IMR-90 (cell line): Measurements from ENCODE around the gene MBOAT2. TPM values are rescaled to one million over a fixed set of nuclear protein-coding genes. Genes with fewer than 3 reads are reported as not detected.
A peak's percentile ranks its signal among the peaks of the same experiment; 100 is the strongest.

ENCODE experiments used
- ATAC-seq: fragments of 200-7000 bp; cut with Tn5 transposase; 2 replicates; pipeline ENCODE4 v1.9.1; 2020; ENCODE audit warnings: low read depth, mild to moderate bottlenecking, moderate library complexity
- BruUV-seq: library from RNA; stranded (reverse); fragments of 400-500 nt; replicated peaks from 2 replicates; lab custom pipeline; 2021; lab: Mats Ljungman, UMichigan
- CTCF ChIA-PET: fragments of 300-600 bp; formaldehyde crosslinking; extraction: SDS; loops from one replicate; lab custom pipeline; 2021; ENCODE audit warnings: antibody characterized with exemption; lab: Yijun Ruan, JAX
- POLR2A ChIA-PET: fragments of 300-600 bp; sonication (Branson Sonifier 250); formaldehyde crosslinking; loops from one replicate; lab custom pipeline; 2022; ENCODE audit warnings: antibody characterized with exemption; ENCODE audit not compliant: unreplicated experiment; lab: Charles Lee
- DNase-seq: peaks from one replicate; pipeline ENCODE4 v3.0.0; 2013
- H2AFZ ChIP-seq: replicated peaks from 2 replicates; pipeline ENCODE3; 2013; ENCODE audit warnings: low read length, mild to moderate bottlenecking; ENCODE audit not compliant: poor library complexity
- H2AK5ac ChIP-seq: 2 replicates; pipeline ENCODE4 v1.6.1; 2013; ENCODE audit warnings: low read depth, low read length, inconsistent platforms
- H2AK9ac ChIP-seq: replicated peaks from 2 replicates; pipeline ENCODE3; 2013; ENCODE audit warnings: mild to moderate bottlenecking, low read depth, low read length, moderate library complexity; ENCODE audit not compliant: poor library complexity
- H2BK120ac ChIP-seq: 2 replicates; pipeline ENCODE4 v1.6.1; 2013; ENCODE audit warnings: low read depth, low read length, inconsistent platforms
- H2BK15ac ChIP-seq: 3 replicates; pipeline ENCODE4 v1.6.1; 2013; ENCODE audit warnings: low read depth, low read length, inconsistent platforms
- H2BK20ac ChIP-seq: 2 replicates; pipeline ENCODE4 v1.6.1; 2013; ENCODE audit warnings: low read depth, mild to moderate bottlenecking, inconsistent platforms, low read length, moderate library complexity
- H2BK5ac ChIP-seq: 2 replicates; pipeline ENCODE4 v1.6.1; 2013; ENCODE audit warnings: mild to moderate bottlenecking, low read depth, low read length, inconsistent platforms; ENCODE audit not compliant: poor library complexity, severe bottlenecking
- H3K14ac ChIP-seq: replicated peaks from 2 replicates; pipeline ENCODE4 v1.6.1; 2013; ENCODE audit warnings: low read depth, low read length, inconsistent platforms
- H3K18ac ChIP-seq: 2 replicates; pipeline ENCODE4 v1.6.1; 2013; ENCODE audit warnings: low read depth, low read length, control low read depth
- H3K23ac ChIP-seq: 2 replicates; pipeline ENCODE4 v1.6.1; 2013; ENCODE audit warnings: low read depth, low read length, inconsistent platforms
- H3K27ac ChIP-seq: 2 replicates; pipeline ENCODE4 v1.5.1; 2013; ENCODE audit warnings: mild to moderate bottlenecking, control low read depth, low read length; ENCODE audit not compliant: insufficient read depth
- H3K27me3 ChIP-seq: 2 replicates; pipeline ENCODE4 v1.6.1; 2013; ENCODE audit warnings: low read length; ENCODE audit not compliant: control insufficient read depth, insufficient read depth
- H3K36me3 ChIP-seq: 2 replicates; pipeline ENCODE4 v1.6.1; 2013; ENCODE audit warnings: low read length, mixed read lengths; ENCODE audit not compliant: control insufficient read depth, insufficient read depth
- H3K4ac ChIP-seq: 2 replicates; pipeline ENCODE4 v1.6.1; 2013; ENCODE audit warnings: low read depth, low read length, inconsistent platforms
- H3K4me1 ChIP-seq: 2 replicates; pipeline ENCODE4 v1.6.1; 2013; ENCODE audit warnings: low read length, mixed read lengths; ENCODE audit not compliant: control insufficient read depth, insufficient read depth
- H3K4me2 ChIP-seq: 2 replicates; pipeline ENCODE4 v1.6.1; 2013; ENCODE audit warnings: low read depth, mild to moderate bottlenecking, control low read depth, low read length, moderate library complexity
- H3K4me3 ChIP-seq: 2 replicates; pipeline ENCODE4 v1.5.1; 2013; ENCODE audit warnings: low read depth, mild to moderate bottlenecking, control low read depth, low read length, moderate library complexity; ENCODE audit not compliant: insufficient read depth
- H3K56ac ChIP-seq: 2 replicates; pipeline ENCODE4 v1.6.1; 2013; ENCODE audit warnings: low read length, inconsistent platforms; ENCODE audit not compliant: insufficient read depth; ENCODE audit errors: extremely low read depth
- H3K79me1 ChIP-seq, 2 experiments: 2 replicates each; pipeline ENCODE4 v1.6.1; 2013; ENCODE audit warnings: low read length in 2 of 2, inconsistent platforms in 1 of 2, low read depth in 1 of 2
- H3K9ac ChIP-seq: 2 replicates; pipeline ENCODE4 v1.6.1; 2013; ENCODE audit warnings: low read depth, low read length, control low read depth
- H3K9me1 ChIP-seq: 2 replicates; pipeline ENCODE4 v1.6.1; 2013; ENCODE audit warnings: low read length, inconsistent platforms; ENCODE audit not compliant: insufficient read depth
- H3K9me3 ChIP-seq: 2 replicates; pipeline ENCODE4 v1.6.1; 2013; ENCODE audit warnings: low read length; ENCODE audit not compliant: control insufficient read depth, insufficient read depth
- H4K20me1 ChIP-seq: 2 replicates; pipeline ENCODE4 v1.6.1; 2013; ENCODE audit warnings: low read length, inconsistent platforms; ENCODE audit not compliant: insufficient read depth
- H4K5ac ChIP-seq: 2 replicates; pipeline ENCODE4 v1.6.1; 2013; ENCODE audit warnings: mild to moderate bottlenecking, low read depth, low read length, control low read depth
- H4K8ac ChIP-seq, 2 experiments: 2 replicates each; pipeline ENCODE4 v1.6.1; 2013; ENCODE audit warnings: low read depth in 2 of 2, low read length in 2 of 2, control low read depth in 1 of 2, inconsistent platforms in 1 of 2
- H4K91ac ChIP-seq: 2 replicates; pipeline ENCODE4 v1.6.1; 2013; ENCODE audit warnings: low read depth, low read length, inconsistent platforms; ENCODE audit not compliant: insufficient read depth
- BHLHE40 ChIP-seq: fragments of 150-350 bp; IDR thresholded peaks from 2 replicates; pipeline ENCODE4 v1.6.1; 2016; ENCODE audit warnings: mild to moderate bottlenecking, low read depth, low read length
- CEBPB ChIP-seq: IDR thresholded peaks from 2 replicates; pipeline ENCODE4 v1.6.1; 2012; ENCODE audit warnings: low read depth, low read length, improper control_type of control experiment
- CTCF ChIP-seq: conservative IDR thresholded peaks from 2 replicates; pipeline ENCODE4 v1.5.1; 2012; ENCODE audit warnings: mild to moderate bottlenecking, low read depth, low read length, improper control_type of control experiment
- ELK1 ChIP-seq: fragments of 150-350 bp; IDR thresholded peaks from 2 replicates; pipeline ENCODE4 v1.6.1; 2016; ENCODE audit warnings: low read depth, mild to moderate bottlenecking, low read length, moderate library complexity, borderline replicate concordance
- FOS ChIP-seq: fragments of 150-350 bp; IDR thresholded peaks from 2 replicates; pipeline ENCODE4 v1.6.1; 2016; ENCODE audit warnings: low read depth, low read length
- MAFK ChIP-seq: IDR thresholded peaks from 2 replicates; pipeline ENCODE4 v1.6.1; 2012; ENCODE audit warnings: low read depth, low read length, improper control_type of control experiment
- MAZ ChIP-seq: IDR thresholded peaks from 2 replicates; pipeline ENCODE4 v1.6.1; 2012; ENCODE audit warnings: low read depth, mild to moderate bottlenecking, low read length, improper control_type of control experiment, moderate library complexity, borderline replicate concordance
- MXI1 ChIP-seq: IDR thresholded peaks from 2 replicates; pipeline ENCODE4 v1.6.1; 2012; ENCODE audit warnings: low read depth, mild to moderate bottlenecking, low read length, moderate library complexity, borderline replicate concordance
- NFE2L2 ChIP-seq: fragments of 150-350 bp; IDR thresholded peaks from 2 replicates; pipeline ENCODE4 v1.6.1; 2016; ENCODE audit warnings: low read depth, mild to moderate bottlenecking, low read length
- POLR2A ChIP-seq: IDR thresholded peaks from 2 replicates; pipeline ENCODE4 v1.6.1; 2012; ENCODE audit warnings: mild to moderate bottlenecking, low read depth, low read length
- RCOR1 ChIP-seq: IDR thresholded peaks from 2 replicates; pipeline ENCODE4 v1.6.1; 2012; ENCODE audit warnings: mild to moderate bottlenecking, low read length, improper control_type of control experiment; ENCODE audit not compliant: insufficient replicate concordance
- RFX5 ChIP-seq: IDR thresholded peaks from 2 replicates; pipeline ENCODE4 v1.8.0; 2012; ENCODE audit warnings: low read depth, mild to moderate bottlenecking, low read length, moderate library complexity
- SMC3 ChIP-seq: fragments of 150-350 bp; IDR thresholded peaks from 2 replicates; pipeline ENCODE4 v1.6.1; 2016; ENCODE audit warnings: low read depth, mild to moderate bottlenecking, antibody characterized with exemption, low read length, moderate library complexity
- USF2 ChIP-seq: fragments of 150-350 bp; IDR thresholded peaks from 2 replicates; pipeline ENCODE4 v1.6.1; 2017; ENCODE audit warnings: mild to moderate bottlenecking, antibody characterized with exemption, low read length, low read depth
- WGBS, 2 experiments: methylation state at CpG; one replicate each; pipeline versions ENCODE4 v1.1.5 to v1.1.7; 2013; ENCODE audit warnings: missing lambda C conversion rate in 2 of 2; ENCODE audit not compliant: insufficient read length in 1 of 2; ENCODE audit errors: extremely low coverage in 2 of 2; 5-methylcytosine and 5-hydroxymethylcytosine counted together
- dilution Hi-C: fragments of 300-500 bp; cut with HindIII; formaldehyde crosslinking; loops from one replicate; pipeline ENCODE4 v1.14.3; 2018; ENCODE audit warnings: low sequenced_read_pairs; ENCODE audit not compliant: unreplicated experiment
- in situ Hi-C: fragments of 300-500 bp; cut with MboI; formaldehyde crosslinking; loops from 3 replicates; pipeline ENCODE4 v1.14.3; 2019; ENCODE audit warnings: low sequenced_read_pairs, inconsistent platforms, mixed read lengths
- intact Hi-C: fragments of 100-400 bp; cut with micrococcal nuclease; formaldehyde crosslinking; loops from 2 replicates; pipeline ENCODE4 v1.10.0; 2022
- polyA plus RNA-seq, 3 experiments: library from polyadenylated mRNA; depleted of rRNA; stranded (reverse); fragments of >200 nt; gene quantifications; 2 replicates each; pipeline ENCODE4 v1.2.3, GENCODE V29; 2012; ENCODE audit warnings: low replicate concordance in 1 of 3
- total RNA-seq: library from RNA; depleted of rRNA; stranded (reverse); fragments of >200 nt; gene quantifications from 2 replicates; pipeline ENCODE4 v1.2.3, GENCODE V29; 2012

MBOAT2 gene
- total and polyA plus RNA-seq, 2 of the 4 experiments (the other 2 are of a cell fraction) = 33.9 to 102 TPM

GRCh38 chr2:8837795-8838140 lies 165.7 kb downstream of the MBOAT2 start:
- 0 out of 3 replicates have a peak overlapping the region, but pooled peaks have one; percentile 54 for H2BK15ac ChIP-seq
- H3K56ac ChIP-seq = no peak overlapping the region
- POLR2A ChIA-PET = interaction anchor here (0.6 kb wide), 1 partner anchor 9 kb away, joined by 5 read pairs; no protein-coding TSS in a partner anchor
- H2AK5ac ChIP-seq = 0 out of 2 replicates have a peak overlapping the region, but pooled peaks have one; percentile 38
- no peak overlapping the region for H3K14ac ChIP-seq
- no peak overlapping the region for H3K27ac ChIP-seq
- peaks cover 25% of the 10 kb centered on the region for H4K20me1 ChIP-seq
- dilution Hi-C loops (no loop called here), intact Hi-C loops (no loop called here), in situ Hi-C loops (no loop called here)
- 80% methylated on average over 1 of the region's 11 CpGs; no CpG with 5 or more reads in 1 of the 2 experiments for WGBS, 2 experiments
- DNase-seq (no peak), ATAC-seq (no peak; the same call in 1 of the 2 replicates)
- no peak overlapping the region for H4K91ac ChIP-seq
- no peak overlapping the region for H2BK120ac ChIP-seq
- H2AK9ac ChIP-seq = peak overlapping the region; percentile 62
- peak overlapping the region; percentile 18; the same call in 1 of the 2 replicates for H3K4me3 ChIP-seq
- peaks cover 8% of the 10 kb centered on the region for H3K9me1 ChIP-seq
- peak overlapping the region; percentile 34 for H3K4me2 ChIP-seq
- H2AFZ ChIP-seq = peak overlapping the region; percentile 77
- H3K4me1 ChIP-seq = peaks cover 2% of the 10 kb centered on the region
- H3K18ac ChIP-seq = no peak overlapping the region
- H3K27me3 ChIP-seq = no peaks in the 10 kb centered on the region
- H3K9ac ChIP-seq = no peak overlapping the region
- CTCF ChIA-PET = no interaction called here
- no peak for TF ChIP-seq USF2
- TF ChIP-seq CTCF = no peak
- TF ChIP-seq FOS = no peak
- no peak for TF ChIP-seq POLR2A
- TF ChIP-seq CEBPB = no peak
- no peak for TF ChIP-seq MXI1
- TF ChIP-seq ELK1 = no peak
- TF ChIP-seq MAFK = no peak
- TF ChIP-seq BHLHE40 = no peak
- no peak for TF ChIP-seq RCOR1
- TF ChIP-seq NFE2L2 = no peak
- TF ChIP-seq RFX5 = no peak
- no peak for TF ChIP-seq MAZ
- no peak for TF ChIP-seq SMC3
- 0 out of 2 replicates have a peak overlapping the region, but pooled peaks have one; percentile 25 for H4K5ac ChIP-seq
- no peak overlapping the region for H3K4ac ChIP-seq
- H3K23ac ChIP-seq = no peak overlapping the region
- H3K9me3 ChIP-seq = no peaks in the 10 kb centered on the region
- peaks cover 11 to 42% of the 10 kb centered on the region in 2 experiments for H3K79me1 ChIP-seq
- no peaks in the 10 kb centered on the region for H3K36me3 ChIP-seq
- no peak overlapping the region for H2BK20ac ChIP-seq
- no peak overlapping the region for H2BK5ac ChIP-seq
- H4K8ac ChIP-seq = no peak overlapping the region
- no TSS peak for BruUV-seq
